Measurements from ENCODE around the gene PRDM15. TPM values are rescaled to one million over a fixed set of nuclear protein-coding genes. Genes with fewer than 3 reads are reported as not detected.
"Not testable (repeated sequence)": the region's sequence is repeated elsewhere in the genome, so short reads cannot be mapped to it uniquely, and the experiment has no call there.

Gene PRDM15
- total RNA-seq, 1 donor from 2014 or later, result 5.1 TPM

DNA sequence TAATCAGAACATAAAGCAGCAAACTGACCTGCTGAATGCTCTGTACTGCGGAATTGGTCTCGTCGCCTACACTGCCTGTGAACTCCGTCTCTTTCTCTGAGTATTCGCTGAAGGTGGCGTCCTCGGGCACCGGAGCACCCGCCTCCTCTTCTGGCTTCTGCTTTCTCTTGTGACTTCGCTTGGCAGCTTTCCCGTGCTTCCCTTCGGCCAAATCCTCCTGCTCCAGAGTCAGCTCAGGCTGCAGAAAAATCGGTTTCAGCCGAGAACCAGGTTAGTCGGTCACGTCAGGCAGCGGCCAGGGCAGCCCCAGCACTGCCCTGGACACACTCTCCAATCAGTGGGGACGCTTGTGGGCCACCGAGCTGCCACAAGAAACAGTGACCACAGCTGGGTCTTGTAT is 76.5 kb downstream of the PRDM15 start:
- no peak for DNase-seq

DNA sequence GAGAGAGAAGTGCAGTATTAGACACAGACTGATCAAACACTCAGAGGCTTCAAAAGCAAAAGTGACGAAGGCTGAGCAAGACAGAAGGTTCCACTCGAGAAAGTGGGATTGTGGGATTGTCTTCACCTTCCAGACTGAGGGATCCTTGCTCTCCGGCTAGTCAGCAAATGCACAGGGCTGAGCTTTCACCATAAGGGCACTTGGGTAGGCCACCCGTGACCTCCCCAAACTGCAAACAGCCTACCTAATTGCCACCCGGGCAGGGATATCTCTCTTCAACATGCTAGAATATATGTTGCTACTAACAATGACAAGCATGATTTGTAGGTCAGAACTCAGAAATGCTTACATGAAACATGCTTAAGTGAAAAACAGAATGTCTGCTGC is 77.0 kb downstream of the PRDM15 start:
- DNase-seq, result no peak

DNA sequence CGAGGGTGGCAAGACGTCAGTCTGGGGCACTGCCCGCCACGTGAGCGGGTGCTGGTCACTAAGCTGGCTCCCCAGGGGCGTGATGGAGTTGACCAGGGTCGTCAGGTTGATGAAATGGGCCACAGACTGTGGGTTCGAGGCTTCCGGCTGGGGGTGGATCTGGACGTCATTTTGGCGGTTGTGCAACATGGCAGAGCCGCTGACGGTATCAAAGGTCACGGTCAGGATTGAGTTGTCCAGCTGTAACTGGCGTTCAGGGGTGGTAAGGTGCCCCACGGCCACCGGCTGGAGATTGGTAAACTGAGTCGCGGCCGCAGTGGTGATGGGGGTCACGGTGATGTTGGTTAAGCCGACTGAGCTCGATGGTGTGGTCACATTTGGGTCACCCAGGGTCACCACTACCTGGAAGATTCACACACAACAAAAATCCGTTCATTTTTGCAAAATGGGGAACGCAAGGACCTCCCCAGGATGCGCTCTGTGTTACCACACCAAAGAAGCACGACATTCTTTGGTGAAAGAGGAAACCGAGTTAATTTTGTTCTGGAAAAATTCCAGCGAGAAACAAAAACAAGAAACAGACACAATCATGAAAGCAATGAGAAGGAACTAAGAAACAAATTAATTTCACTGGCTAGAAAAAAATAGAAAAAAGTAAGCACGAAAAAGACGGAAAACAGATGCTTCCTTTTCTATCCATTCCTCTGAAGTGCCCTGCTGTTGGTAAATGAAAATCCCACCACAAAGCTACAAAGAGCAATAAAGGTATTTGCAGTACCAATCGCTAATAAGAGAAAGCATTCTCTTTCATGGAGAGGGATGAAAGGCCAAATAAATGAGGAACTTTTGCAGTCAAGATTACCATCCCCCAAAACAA is 77.6 kb downstream of the PRDM15 start:
- DNase-seq, result no peak

DNA sequence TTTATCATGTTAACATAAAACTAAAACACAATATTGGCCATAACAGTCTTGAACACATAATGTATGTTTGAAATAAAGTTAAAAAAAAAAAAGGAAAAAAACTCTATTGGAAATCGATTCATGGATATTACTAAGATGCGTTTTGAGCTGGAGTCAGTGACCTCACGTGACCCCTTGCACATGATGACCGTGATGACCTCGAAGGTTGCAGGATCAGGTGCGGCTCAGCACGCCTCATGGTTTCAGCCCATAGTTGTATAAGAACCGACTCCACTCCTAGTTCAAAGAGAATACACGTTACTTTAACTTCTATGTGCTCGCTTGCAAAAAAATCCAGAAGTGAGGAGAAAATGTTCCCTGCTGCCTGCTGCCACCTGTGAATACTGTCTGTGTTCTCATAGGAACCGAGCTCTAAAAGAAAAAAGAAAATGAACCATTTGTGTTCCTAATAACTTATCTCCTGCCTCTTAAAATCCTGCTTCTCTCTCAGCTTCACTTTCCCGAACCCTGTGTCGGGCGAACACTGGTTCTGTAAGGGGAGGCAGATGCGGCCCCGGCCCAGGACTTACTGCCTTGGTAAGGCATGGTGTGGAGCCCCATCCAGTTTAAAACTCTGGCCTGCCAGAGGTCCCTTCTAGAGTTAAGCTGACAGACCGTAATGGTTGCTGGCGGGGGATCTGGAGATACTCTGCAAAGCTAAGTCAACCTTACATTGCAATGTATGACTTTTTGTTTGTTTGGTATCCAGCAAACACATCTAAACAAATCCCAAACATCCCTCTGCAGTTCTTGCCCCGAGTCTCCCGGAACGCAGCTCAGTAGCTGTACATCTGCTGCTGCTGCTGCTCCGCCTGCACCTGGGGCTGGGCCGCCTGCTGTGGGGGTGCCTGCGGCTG is 78.5 kb downstream of the PRDM15 start:
- no peak for DNase-seq

DNA sequence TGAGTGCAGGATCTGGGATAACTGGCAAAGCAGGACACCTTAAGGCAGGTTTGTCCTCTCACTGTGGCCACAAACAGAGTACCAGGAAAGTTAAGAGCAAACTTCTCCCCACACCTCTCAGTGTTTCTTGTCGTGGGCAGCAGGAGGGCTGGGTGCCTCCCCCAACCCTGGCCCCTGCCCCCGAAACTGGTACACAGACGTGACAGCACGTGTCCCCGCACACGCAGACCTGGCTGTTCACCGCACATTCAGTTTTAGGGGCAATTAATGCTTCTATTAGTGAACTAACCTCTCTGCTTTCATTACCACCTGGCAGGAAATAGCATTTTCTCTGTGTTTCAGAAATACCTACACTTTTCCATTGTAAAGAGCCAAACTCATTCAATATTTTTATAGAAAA is 79.4 kb downstream of the PRDM15 start:
- no peak for DNase-seq

DNA sequence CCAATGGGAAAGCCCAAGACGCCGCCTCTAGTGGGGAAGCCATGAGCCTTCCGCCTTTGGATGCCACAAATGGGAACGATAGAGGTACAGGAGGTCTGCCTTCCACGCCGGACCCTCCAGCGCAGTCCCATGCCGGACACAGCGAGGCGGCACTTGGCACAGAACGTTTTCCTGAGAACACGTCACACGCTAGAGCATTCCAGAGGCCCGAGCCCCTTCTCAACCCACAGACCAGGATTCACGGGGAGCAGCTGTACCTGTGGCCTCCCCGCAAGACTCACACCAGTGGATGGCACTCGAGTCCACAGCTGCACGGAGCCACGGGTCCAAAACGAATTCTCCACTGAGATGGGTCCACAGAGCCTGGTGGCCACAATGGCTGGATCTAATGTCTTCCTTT is 80.8 kb downstream of the PRDM15 start:
- no peak for DNase-seq

DNA sequence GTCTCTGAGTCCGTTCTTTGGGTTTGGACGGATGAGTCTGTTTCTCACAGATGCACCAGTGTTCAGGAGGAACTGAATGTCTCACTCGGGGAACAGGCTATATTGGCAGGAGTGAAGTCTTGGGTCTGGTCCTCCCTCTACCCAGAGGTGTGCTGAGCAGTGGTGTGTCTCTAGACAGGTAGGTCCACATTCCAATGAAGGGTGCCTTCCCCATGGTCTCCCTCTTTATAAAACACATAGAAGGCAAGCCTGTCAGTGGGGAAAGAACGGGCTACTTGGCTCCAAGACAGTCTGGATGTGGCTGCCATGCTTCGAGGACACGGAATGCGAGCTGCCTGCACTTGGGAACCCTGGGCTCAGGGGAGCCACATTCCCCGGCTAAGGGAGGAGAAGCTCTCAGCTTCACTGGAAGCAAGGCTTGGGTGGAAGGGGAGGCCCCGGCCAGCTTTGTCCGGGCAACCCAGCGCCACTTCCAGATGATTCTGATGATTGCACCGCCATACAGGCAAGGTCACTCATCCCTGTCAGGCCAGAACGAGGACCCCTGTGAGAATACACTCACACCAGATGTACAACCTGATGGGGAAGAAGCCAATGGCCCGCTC is 82.6 kb downstream of the PRDM15 start:
- DNase-seq, result no peak

DNA sequence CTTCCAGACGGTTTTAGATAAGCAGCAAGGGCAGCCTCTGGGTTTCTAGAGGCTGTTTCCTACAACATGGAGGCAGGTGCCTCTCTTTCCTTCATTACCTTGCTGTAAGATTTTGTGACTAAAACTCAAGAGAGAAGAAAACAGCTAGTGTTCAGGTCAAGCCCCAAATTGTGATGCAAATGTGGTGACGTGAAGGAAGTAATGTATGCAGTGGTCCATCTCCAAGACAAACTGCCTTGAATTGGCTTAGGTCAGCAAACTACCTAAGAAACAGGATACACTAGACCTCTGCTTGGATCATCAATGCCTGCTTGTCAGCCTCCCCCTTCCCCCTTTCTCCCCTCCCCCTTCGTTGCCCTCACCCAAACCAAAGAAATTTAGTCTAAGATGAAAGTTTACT is 83.4 kb downstream of the PRDM15 start:
- no peak for DNase-seq

DNA sequence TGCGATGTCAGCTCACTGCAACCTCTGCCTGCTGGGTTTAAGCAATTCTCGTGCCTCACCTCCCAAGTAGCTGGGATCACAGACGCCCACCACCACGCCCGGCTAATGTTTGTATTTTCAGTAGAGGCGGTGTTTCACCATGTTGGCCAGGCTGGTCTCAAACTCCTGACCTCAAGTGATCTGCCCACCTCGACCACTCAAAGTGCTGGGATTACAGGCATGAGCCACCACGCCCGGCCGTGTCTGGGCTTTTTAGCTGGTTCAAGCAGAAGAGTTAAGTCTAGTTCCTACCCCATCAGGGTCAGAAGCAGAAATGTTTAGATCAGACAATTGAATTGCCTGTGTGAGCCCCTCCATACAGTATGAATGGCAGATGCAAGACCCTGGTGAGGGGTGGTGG is 84.5 kb downstream of the PRDM15 start:
- DNase-seq, result no peak

DNA sequence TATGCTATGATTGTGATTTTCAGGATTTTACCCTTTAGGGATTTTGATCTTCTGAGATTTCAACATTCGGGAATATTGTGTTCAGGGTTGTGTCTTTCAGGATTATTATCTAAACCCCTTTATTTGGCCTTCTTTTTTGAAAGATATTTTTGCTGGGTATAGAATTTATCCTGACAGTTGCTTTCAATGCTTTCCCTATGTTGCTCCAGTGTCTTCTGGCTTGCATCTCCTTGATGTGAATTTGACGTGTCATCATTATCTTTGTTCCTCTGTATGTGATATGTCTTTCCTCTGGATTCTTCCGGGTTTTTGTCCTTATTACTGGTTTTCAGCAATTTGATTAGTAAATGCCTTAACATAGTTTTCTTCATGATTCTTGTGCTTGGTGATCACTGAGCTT is 86.4 kb downstream of the PRDM15 start:
- no peak for DNase-seq

DNA sequence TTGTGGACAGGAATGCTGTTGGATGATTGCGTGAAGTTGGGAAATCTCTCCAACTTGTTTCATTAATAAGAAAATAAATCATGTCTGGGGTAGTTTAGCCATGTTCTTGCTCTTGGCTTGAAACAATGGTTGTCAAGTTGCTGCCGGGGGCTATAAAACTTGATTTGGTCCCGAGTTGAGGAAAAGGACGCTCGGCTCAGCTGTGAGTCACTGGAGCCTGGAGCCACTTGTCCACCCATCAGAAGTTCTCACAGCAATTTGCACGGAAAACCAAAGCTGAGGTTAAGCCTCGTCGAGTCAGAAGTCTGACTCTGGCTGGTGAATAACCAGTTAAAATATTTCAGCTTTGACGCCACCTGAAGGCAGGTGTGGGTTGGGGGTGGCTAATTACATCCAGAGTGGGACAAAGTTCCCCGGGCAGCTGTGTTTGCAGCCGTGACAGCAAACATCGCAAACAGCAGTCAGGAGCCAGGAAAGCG is 92.6 kb downstream of the PRDM15 start:
- DNase-seq, result no peak

DNA sequence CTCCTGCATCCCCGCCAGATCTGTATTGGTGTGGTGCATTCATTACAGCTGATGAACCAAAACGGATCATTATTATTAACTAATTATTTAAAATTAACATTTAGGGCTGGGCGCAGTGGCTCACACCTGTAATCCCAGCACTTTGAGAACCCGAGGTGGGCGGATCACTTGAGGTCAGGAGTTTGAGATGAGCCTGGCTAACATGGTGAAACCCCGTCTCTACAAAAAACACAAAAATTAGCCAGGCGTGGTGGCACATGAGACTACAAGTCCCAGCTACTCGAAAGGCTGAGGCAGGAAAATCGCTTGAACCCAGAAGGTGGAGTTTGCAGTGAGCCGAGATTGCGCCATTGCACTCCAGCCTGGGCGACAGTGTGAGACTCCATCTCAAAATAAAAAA is 93.9 kb downstream of the PRDM15 start:
- not testable (repeated sequence) for DNase-seq

DNA sequence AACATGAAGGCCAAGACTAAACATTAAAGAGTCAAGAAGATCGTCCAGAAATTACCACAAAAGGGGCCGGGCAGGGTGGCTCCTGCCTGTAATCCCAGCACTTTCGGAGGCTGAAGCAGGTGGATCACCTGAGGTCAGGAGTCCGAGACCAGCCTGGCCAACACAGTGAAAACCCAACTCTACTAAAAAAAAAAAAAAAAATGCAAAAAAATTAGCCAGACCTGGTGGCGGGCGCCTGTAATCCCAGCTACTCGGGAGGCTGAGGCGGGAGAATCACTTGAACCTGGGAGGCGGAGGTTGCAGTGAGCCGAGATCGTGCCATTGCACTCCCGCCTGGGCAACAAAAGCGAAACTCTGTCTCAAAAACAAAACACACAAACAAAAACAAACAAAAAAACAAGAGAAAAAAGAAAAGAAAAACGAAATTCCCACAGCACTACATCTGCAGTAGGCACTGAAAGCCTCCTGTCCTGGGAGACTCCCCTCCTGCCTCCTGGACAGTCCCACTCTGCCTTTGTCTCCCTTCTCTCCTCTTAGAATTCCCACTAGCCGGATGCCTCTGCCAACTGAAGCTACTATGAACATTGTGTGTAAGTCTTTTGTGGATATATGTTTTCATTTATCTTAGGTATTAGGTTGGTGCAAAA is 94.6 kb downstream of the PRDM15 start:
- no peak for DNase-seq

DNA sequence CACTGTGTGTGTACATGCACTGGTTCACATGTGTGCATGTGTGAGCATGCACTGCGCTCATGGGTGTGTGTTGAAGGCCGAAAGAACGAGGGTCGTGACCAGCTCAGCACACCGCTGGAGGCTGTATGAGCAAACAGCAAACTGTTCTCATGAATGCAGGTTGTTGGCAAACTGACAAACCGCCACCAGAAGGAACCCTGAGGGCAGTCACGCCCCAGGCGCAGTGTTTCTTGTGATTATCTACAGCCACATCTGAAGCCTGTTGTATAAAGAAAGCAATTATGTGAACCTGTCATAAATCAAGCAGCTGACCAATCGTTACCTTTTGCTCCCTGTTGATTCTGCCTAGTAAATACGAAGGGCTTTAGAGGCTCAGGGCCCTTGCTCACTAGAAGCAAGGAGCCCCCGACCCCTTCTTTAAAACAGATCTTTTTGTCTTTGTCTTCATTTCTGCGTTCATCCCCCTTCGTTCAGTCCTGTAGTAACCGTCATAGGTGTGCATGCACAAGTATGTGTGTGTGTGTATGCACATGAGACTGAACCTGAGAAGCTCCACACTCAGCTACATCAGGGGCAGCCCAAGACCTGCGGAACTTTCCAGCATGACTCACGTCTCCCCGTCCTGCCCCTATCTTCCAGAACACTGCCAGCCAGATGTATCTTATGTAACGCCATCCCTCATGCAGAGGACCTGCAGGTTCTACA is 95.5 kb downstream of the PRDM15 start:
- DNase-seq, result no peak

DNA sequence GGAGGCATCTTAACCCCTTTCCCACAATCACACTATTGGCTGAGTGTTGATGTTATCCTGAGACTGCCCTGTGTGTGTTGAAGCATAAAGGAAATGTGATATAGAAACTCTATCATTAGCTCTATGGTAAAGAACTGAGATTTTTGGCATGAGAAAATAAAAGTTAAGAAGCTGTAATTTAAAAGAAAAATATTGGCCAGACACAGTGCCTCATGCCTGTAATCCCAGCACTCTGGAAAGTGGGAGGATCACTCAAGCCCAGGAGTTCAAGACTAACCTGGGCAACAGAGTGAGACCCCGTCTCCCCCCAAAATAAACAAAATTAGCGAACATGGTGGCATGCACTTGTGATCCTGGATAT is 98.1 kb downstream of the PRDM15 start:
- DNase-seq, result no peak

DNA sequence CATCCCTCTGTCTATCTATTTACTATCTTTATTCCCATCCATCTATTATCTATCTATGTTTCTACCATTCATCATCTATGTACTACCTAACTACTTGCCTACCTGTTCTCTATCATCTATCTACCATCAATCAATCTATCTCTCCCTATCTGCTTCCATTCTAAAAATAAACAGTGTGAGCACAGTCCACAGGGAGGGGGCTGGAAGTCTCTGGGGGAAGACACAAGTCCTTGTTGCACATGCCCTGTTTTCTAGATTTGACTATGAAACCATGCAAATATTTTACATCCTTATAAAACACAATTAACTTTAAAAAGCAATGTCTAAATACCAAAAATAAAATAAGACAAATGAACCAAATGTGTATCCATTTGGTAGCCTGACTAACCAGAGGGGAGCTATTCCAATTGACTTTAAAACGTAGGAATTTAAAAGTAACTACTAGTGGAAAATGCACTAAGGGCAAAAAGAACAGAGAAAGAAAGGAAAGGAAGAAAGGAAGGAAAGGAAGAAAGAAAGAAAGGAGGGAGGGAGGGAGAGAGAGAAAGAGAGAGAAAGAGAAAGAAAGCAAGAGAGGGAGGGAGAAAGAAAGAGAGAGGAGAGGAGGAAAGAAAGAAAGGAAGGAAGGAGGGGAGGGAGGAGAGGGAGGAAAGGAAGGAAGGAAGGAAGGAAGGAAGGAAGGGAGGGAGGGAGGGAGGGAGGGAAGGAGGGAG is 98.7 kb downstream of the PRDM15 start:
- no peak for DNase-seq

DNA sequence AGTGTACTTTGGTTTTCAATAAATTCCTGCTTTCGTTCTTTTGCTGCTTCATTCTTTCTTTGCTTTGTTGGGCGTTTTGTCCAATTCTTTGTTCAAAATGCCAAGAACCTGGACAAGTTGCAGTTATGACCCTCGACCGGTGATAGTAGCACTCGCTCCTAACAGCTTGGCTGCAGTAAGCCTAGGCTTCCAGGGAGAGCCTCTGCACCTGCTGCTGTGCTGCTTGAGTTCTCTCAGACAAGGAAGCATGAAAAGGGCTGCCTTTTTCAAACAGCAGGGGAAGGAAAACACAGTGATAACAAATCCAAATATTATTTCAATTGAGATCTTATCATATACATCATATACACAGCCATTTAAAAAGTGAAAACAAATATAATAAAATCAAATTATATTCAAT is 99.5 kb downstream of the PRDM15 start:
- no peak for DNase-seq

DNA sequence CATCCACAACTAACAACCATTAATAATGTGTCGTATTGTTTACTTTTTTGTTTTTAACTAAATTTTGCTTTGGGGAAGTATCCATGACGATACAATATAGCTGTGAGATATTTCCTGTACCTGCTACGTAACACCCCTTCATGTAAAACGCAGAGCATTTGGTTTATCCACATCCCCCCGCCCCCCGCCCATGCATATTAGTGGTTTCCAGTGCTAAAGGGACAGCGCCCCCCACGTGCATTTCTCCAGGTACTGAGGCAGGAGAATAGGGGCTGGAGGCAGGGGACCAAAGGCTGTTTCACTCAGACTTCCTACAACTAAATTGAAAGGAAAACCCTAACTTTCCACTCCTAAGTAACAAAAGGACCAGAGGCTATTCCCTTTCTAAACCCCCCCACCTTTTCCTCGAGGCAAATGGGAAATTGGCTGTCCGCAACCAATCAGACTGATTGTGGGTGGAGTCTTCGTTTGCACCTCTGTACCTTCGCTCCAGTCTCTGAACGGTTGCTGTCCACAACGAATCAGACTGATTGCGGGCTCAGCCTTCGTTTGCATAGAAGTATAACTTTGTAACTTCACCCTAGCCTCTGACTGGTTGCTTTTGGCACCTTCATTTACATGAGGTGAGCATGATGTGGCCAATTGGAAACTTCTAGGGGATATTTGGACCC is 100.1 kb downstream of the PRDM15 start:
- DNase-seq, result no peak

DNA sequence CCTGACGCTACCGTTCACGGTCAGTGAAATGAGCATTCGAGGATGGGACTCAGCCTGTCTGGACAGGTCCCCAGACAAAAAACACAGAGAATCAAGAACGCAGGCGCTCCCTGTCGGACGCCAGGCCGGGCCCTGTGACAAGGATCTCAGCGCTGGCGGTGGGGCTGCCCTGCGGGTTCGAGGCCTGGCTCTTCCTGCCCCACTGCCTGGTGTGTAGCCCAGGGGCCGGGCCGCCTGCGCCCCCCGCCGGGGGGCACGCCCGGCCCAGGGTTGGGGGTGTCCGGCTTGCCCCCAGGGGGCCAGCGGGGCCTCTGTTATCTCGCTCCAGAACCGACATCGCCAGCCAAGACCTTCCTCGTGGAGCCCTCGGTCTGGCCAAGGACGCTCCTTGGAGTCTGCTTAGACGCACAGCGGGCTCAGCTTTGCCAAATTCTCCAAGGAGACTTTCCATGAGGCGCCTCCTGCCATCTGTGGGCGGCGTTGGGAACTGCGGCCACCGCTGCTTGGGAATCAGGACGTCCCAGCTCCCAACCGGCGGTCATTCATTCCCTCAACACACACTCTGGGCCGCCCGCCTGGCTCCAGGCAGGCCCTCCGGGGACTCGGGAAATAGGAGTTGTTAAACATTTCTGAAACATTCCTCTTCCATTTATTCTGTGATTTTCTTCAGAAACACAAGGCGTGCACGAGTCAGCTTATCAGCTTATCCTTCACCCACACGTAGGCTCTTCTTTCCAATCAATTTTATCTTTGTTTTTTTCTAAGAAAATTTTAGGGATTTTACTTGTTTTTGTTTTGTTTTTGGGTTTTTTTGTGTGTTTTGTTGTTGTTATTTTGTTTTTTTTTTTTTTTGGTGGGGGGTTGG is 101.0 kb downstream of the PRDM15 start:
- DNase-seq, result peak; percentile 68

DNA sequence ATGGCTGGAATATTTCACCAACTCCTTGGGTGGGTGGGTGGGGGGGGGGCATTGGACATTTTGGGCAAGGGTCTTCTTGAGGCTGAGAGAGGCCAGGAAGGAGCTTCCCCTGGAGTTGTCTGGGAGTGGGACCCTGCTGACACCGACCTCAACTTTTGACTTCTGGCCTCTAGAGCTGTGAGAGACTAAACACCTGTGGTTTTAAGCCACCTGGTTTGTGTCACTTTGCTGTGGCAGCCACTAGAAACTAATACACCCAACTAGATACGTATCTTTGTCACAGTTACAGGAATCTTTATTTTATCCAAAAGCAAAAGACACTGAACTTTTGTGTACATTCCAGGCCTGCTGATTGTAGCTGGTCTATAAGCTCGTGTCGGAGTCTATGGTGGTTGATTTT is 102.4 kb downstream of the PRDM15 start:
- no peak for DNase-seq
